Gastrocnemius medialis (tissue), 4 donors: ENCODE data around the gene CDH4. TPM values are rescaled to one million over a fixed set of nuclear protein-coding genes. Genes with fewer than 3 reads are reported as not detected.

ENCODE experiments used
- ATAC-seq, 2 donors: fragments of 150-250 bp; one replicate each; pipeline ENCODE4 v1.9.1; 2016
- DNase-seq, 2 donors: peaks; one replicate each; pipeline ENCODE4 v3.0.0-alpha.2; 2019
- H3K27ac ChIP-seq, 4 donors: fragments of 200-600 bp; sonication (generic); 1 replicate in 1 of 4; 2 replicates in 3 of 4; pipeline ENCODE4 v1.5.1; 2016 to 2018; ENCODE audit warnings: mild to moderate bottlenecking in 2 of 4, moderate library complexity in 1 of 4
- H3K27me3 ChIP-seq, 3 donors: fragments of 200-600 bp; sonication (generic) in 2 of 3; 1 replicate in 1 of 3; 2 replicates in 2 of 3; pipeline versions ENCODE4 v1.5.1 to v1.6.0; 2016 to 2019; ENCODE audit warnings: mild to moderate bottlenecking in 1 of 3, moderate library complexity in 1 of 3
- H3K36me3 ChIP-seq, 2 donors: fragments of 200-600 bp; sonication (generic) in 1 of 2; one replicate each; pipeline ENCODE4 v1.5.1; 2017 to 2018
- H3K4me1 ChIP-seq, 2 donors: fragments of 200-600 bp; sonication (generic) in 1 of 2; one replicate each; pipeline ENCODE4 v1.5.1; 2016 to 2017; ENCODE audit warnings: mild to moderate bottlenecking in 2 of 2
- H3K4me3 ChIP-seq, 4 donors: fragments of 200-600 bp; sonication (generic) in 3 of 4; 1 replicate in 1 of 4; 2 replicates in 3 of 4; pipeline ENCODE4 v1.5.1; 2016 to 2019; ENCODE audit warnings: mild to moderate bottlenecking in 2 of 4
- H3K9me3 ChIP-seq, 3 donors: fragments of 200-600 bp; sonication (generic) in 2 of 3; 1 replicate in 1 of 3; 2 replicates in 2 of 3; pipeline ENCODE4 v1.5.1; 2016 to 2019
- POLR2A ChIP-seq, 2 donors: fragments of 450-650 bp; IDR thresholded peaks; one replicate each; pipeline ENCODE4 v1.6.1; 2017; ENCODE audit warnings: antibody characterized with exemption in 2 of 2, mild to moderate bottlenecking in 2 of 2, moderate library complexity in 2 of 2
- in situ Hi-C, 4 donors: fragments of 200-750 bp; cut with MboI; loops; one replicate each; pipeline versions ENCODE4 v1.15.0 to v1.8.0; 2017; ENCODE audit warnings: low sequenced_read_pairs in 4 of 4
- intact Hi-C: fragments of 100-400 bp; cut with DNase I; formaldehyde crosslinking; loops from one replicate; pipeline ENCODE4 v1.15.1; 2023; ENCODE audit warnings: low total_unique reads
- total RNA-seq, 4 donors: library from RNA; depleted of rRNA; stranded (reverse); fragments of >200 nt; gene quantifications; one replicate each; pipeline versions ENCODE4 v1.1.0 to v1.2.3, GENCODE V29; 2016
- TF ChIP-seq, protein P1 (sequence below), 5 experiments: fragments of 450-650 bp in 3 of 5; fragments of 200-600 bp in 2 of 5; sonication (generic) in 2 of 5; IDR thresholded peaks in 4 of 5; conservative IDR thresholded peaks in 1 of 5; 1 replicate in 4 of 5; 2 replicates in 1 of 5; pipeline ENCODE4 v1.5.1; 2016 to 2019; ENCODE audit warnings: antibody characterized with exemption in 5 of 5, mild to moderate bottlenecking in 3 of 5, moderate library complexity in 3 of 5

CDH4 gene
- total RNA-seq, 4 donors from 2014 or later = 0.38 to 1.2 (median 0.86) TPM

GRCh38 chr20:61809006-61809770 is 557.1 kb downstream of the CDH4 start:
- Histone ChIP-seq H3K9me3 (no peaks in the 10 kb centered on the region), H3K4me1 (no peaks in the 10 kb centered on the region), H3K27ac (no peak overlapping the region), H3K4me3 (no peak overlapping the region), H3K36me3 (no peaks in the 10 kb centered on the region), H3K27me3 (peaks cover 8 to 21% (median 9%) of the 10 kb centered on the region in 3 donors)
- TF ChIP-seq POLR2A (IDR thresholded peaks at IDR 0.05) = no peak
- TF ChIP-seq, protein P1, sequence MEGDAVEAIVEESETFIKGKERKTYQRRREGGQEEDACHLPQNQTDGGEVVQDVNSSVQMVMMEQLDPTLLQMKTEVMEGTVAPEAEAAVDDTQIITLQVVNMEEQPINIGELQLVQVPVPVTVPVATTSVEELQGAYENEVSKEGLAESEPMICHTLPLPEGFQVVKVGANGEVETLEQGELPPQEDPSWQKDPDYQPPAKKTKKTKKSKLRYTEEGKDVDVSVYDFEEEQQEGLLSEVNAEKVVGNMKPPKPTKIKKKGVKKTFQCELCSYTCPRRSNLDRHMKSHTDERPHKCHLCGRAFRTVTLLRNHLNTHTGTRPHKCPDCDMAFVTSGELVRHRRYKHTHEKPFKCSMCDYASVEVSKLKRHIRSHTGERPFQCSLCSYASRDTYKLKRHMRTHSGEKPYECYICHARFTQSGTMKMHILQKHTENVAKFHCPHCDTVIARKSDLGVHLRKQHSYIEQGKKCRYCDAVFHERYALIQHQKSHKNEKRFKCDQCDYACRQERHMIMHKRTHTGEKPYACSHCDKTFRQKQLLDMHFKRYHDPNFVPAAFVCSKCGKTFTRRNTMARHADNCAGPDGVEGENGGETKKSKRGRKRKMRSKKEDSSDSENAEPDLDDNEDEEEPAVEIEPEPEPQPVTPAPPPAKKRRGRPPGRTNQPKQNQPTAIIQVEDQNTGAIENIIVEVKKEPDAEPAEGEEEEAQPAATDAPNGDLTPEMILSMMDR (IDR thresholded peaks at IDR 0.05 in 4 of 5, conservative IDR thresholded peaks at IDR 0.05 in 1 of 5) = no peak
- ATAC-seq (no peak), DNase-seq (no peak)
- in situ Hi-C loops (no loop called here), intact Hi-C loops (no loop called here)

GRCh38 chr20:61810066-61810737 is 558.1 kb downstream of the CDH4 start:
- in situ Hi-C loops = no loop called here
- DNase-seq (no peak), ATAC-seq (no peak)
- no peak for TF ChIP-seq POLR2A (IDR thresholded peaks at IDR 0.05)
- TF ChIP-seq, protein P1 (IDR thresholded peaks at IDR 0.05 in 4 of 5, conservative IDR thresholded peaks at IDR 0.05 in 1 of 5) = no peak
- no peaks in the 10 kb centered on the region for H3K9me3 ChIP-seq
- no peak overlapping the region for H3K4me3 ChIP-seq
- no peaks in the 10 kb centered on the region for H3K36me3 ChIP-seq
- intact Hi-C loops = no loop called here
- H3K27me3 ChIP-seq = peaks cover 4 to 13% (median 9%) of the 10 kb centered on the region in 3 donors
- H3K27ac ChIP-seq = no peak overlapping the region
- H3K4me1 ChIP-seq = no peaks in the 10 kb centered on the region

- ATAC-seq = no peak
- peaks cover 0 to 13% (median 9%) of the 10 kb centered on the region in 3 donors for H3K27me3 ChIP-seq
- in situ Hi-C loops (no loop called here), intact Hi-C loops (no loop called here)
- no peak for TF ChIP-seq POLR2A (IDR thresholded peaks at IDR 0.05)
- TF ChIP-seq, protein P1 (IDR thresholded peaks at IDR 0.05 in 4 of 5, conservative IDR thresholded peaks at IDR 0.05 in 1 of 5) = no peak
- no peaks in the 10 kb centered on the region for H3K9me3 ChIP-seq
- no peaks in the 10 kb centered on the region for H3K36me3 ChIP-seq
- no peaks in the 10 kb centered on the region for H3K4me1 ChIP-seq
- no peak overlapping the region for H3K27ac ChIP-seq
- H3K4me3 ChIP-seq = no peak overlapping the region
- DNase-seq = no peak
Measured at GRCh38 chr20:61810738-61811135, 558.7 kb downstream of the CDH4 start.

- Histone ChIP-seq H3K36me3 (no peaks in the 10 kb centered on the region), H3K27me3 (peaks cover 0 to 12% (median 8%) of the 10 kb centered on the region in 3 donors), H3K4me3 (no peak overlapping the region), H3K4me1 (no peaks in the 10 kb centered on the region), H3K9me3 (no peaks in the 10 kb centered on the region), H3K27ac (no peak overlapping the region)
- ATAC-seq = no peak
- in situ Hi-C loops (no loop called here), intact Hi-C loops (no loop called here)
- TF ChIP-seq POLR2A (IDR thresholded peaks at IDR 0.05) = no peak
- TF ChIP-seq, protein P1 (IDR thresholded peaks at IDR 0.05 in 4 of 5, conservative IDR thresholded peaks at IDR 0.05 in 1 of 5) = no peak
- no peak for DNase-seq
Measured at GRCh38 chr20:61811166-61811565, 559.1 kb downstream of the CDH4 start.
